Aorta (tissue), 5 donors: ENCODE results near the gene NAT8L. TPM values are rescaled to one million over a fixed set of nuclear protein-coding genes. Genes with fewer than 3 reads are reported as not detected.

Experiments used
- ATAC-seq: fragments of 200-7000 bp; cut with Tn5 transposase; one replicate; pipeline ENCODE4 v1.9.1; 2022; ENCODE audit warnings: moderate library complexity; ENCODE audit not compliant: low FRiP score
- DNase-seq, 2 donors: peaks; one replicate each; pipeline ENCODE4 v3.0.0-alpha.2; 2020
- H3K27ac ChIP-seq, 2 donors: one replicate each; pipeline ENCODE4 v1.5.1; 2013; ENCODE audit warnings: low read length in 2 of 2, mild to moderate bottlenecking in 2 of 2, moderate library complexity in 2 of 2, control low read depth in 1 of 2, inconsistent platforms in 1 of 2, low read depth in 1 of 2
- H3K27me3 ChIP-seq, 2 donors: one replicate each; pipeline ENCODE4 v1.6.1; 2013; ENCODE audit warnings: control low read depth in 1 of 2, low read length in 1 of 2, mild to moderate bottlenecking in 1 of 2, moderate library complexity in 1 of 2; ENCODE audit not compliant: insufficient read depth in 2 of 2, control insufficient read depth in 1 of 2
- H3K36me3 ChIP-seq, 2 donors: one replicate each; pipeline ENCODE4 v1.6.1; 2013; ENCODE audit warnings: control low read depth in 1 of 2, low read length in 1 of 2, mild to moderate bottlenecking in 1 of 2; ENCODE audit not compliant: insufficient read depth in 2 of 2, control insufficient read depth in 1 of 2
- H3K4me1 ChIP-seq, 2 donors: one replicate each; pipeline ENCODE4 v1.6.1; 2013; ENCODE audit warnings: low read length in 2 of 2, control low read depth in 1 of 2, mild to moderate bottlenecking in 1 of 2, moderate library complexity in 1 of 2; ENCODE audit not compliant: insufficient read depth in 2 of 2, control insufficient read depth in 1 of 2
- H3K4me3 ChIP-seq, 2 donors: one replicate each; pipeline ENCODE4 v1.5.1; 2013; ENCODE audit warnings: low read length in 2 of 2, control low read depth in 1 of 2, mild to moderate bottlenecking in 1 of 2
- H3K9me3 ChIP-seq: one replicate; pipeline ENCODE4 v1.6.1; 2013; ENCODE audit warnings: mild to moderate bottlenecking, low read length; ENCODE audit not compliant: control insufficient read depth
- WGBS, 2 donors: extraction: QIAGEN DNeasy Blood & Tissue Kit; methylation state at CpG; one replicate each; pipeline ENCODE4 v1.1.7; 2013; 5-methylcytosine and 5-hydroxymethylcytosine counted together
- intact Hi-C, 2 donors: fragments of 100-400 bp; cut with DNase I; formaldehyde crosslinking; loops; one replicate each; pipeline versions ENCODE4 v1.14.2 to v1.15.0; 2022
- polyA plus RNA-seq, 2 donors: library from polyadenylated mRNA; stranded (reverse); fragments of 200-250 nt; gene quantifications; one replicate each; pipeline ENCODE4 v1.2.3, GENCODE V29; 2013
- total RNA-seq, 2 donors: library from RNA; stranded (reverse); fragmentation: NEBNext Ultra II Directional; extraction: Animal tissue kit (Norgen Biotek cat#: 25700); gene quantifications; one replicate each; pipeline ENCODE4 v1.2.1, GENCODE V29; 2021
- donor health status: healthy with polysubstance abuse.
- donor health status: Bipolar disorder and iron deficiency.
- donor health status: DM: no; HTN: no; CAD: no.
- donor health status: DM: no; HTN: no; CAD: no.
- donor health status: DM: yes; HTN: yes; CAD: no.

NAT8L gene
- total and polyA plus RNA-seq, 4 donors = under 0.01 to 0.33 (median 0.14) TPM

GRCh38 chr4:2083116-2083825, 24.1 kb downstream of the NAT8L start:
- ATAC-seq (no peak), DNase-seq (no peak)
- Histone ChIP-seq H3K9me3 (no peaks in the 10 kb centered on the region), H3K27ac (no peak overlapping the region), H3K27me3 (no peaks in the 10 kb centered on the region), H3K4me1 (no peaks in the 10 kb centered on the region), H3K4me3 (no peak overlapping the region), H3K36me3 (no peaks in the 10 kb centered on the region)
- intact Hi-C loops = no loop called here
- WGBS, 2 donors = 91 to 92% methylated on average over 15 of the region's 15 CpGs

GRCh38 chr4:2083826-2084160, 24.7 kb downstream of the NAT8L start:
- Histone ChIP-seq H3K27ac (no peak overlapping the region), H3K4me3 (no peak overlapping the region), H3K27me3 (no peaks in the 10 kb centered on the region), H3K36me3 (no peaks in the 10 kb centered on the region), H3K9me3 (no peaks in the 10 kb centered on the region), H3K4me1 (no peaks in the 10 kb centered on the region)
- ATAC-seq (no peak), DNase-seq (no peak)
- intact Hi-C loops = no loop called here
- WGBS, 2 donors = 85 to 86% methylated on average over 6 of the region's 6 CpGs

GRCh38 chr4:2084316-2084715, 25.2 kb downstream of the NAT8L start:
- no peaks in the 10 kb centered on the region for H3K27me3 ChIP-seq
- intact Hi-C loops = no loop called here
- H3K4me3 ChIP-seq = no peak overlapping the region
- no peak for DNase-seq
- no peak overlapping the region for H3K27ac ChIP-seq
- H3K36me3 ChIP-seq = no peaks in the 10 kb centered on the region
- WGBS, 2 donors = 86 to 87% methylated on average over 13 of the region's 13 CpGs
- H3K9me3 ChIP-seq = no peaks in the 10 kb centered on the region
- ATAC-seq = no peak
- H3K4me1 ChIP-seq = no peaks in the 10 kb centered on the region

DNA sequence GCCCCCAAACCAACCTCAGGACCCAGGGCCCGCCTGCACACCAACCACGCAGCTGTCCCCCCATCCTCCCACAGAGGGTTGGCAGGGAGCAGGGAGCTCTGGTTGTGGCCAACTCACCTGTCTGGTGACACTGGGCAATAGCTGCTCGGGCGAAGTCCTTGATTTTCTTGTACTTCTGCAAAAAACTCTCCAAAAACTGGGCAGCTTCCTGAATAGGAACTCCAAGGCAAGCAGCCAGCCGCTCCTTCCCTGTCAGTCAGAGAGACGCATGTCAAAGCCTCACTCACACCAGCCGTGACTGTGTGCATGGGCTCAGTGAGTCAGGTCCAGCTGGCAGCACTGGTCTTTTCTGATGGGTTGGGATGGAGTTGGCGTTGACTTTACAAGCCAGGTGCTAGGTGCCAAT, 26.4 kb downstream of the NAT8L start:
- Histone ChIP-seq H3K9me3 (no peaks in the 10 kb centered on the region), H3K27me3 (no peaks in the 10 kb centered on the region), H3K4me3 (no peak overlapping the region), H3K27ac (no peak overlapping the region), H3K36me3 (no peaks in the 10 kb centered on the region), H3K4me1 (no peaks in the 10 kb centered on the region)
- 94 to 95% methylated on average over 8 of the region's 8 CpGs for WGBS, 2 donors
- DNase-seq (no peak), ATAC-seq (no peak)
- intact Hi-C loops = no loop called here

- Histone ChIP-seq H3K27ac (no peak overlapping the region), H3K27me3 (no peaks in the 10 kb centered on the region), H3K4me3 (no peak overlapping the region), H3K36me3 (no peaks in the 10 kb centered on the region), H3K4me1 (no peaks in the 10 kb centered on the region), H3K9me3 (no peaks in the 10 kb centered on the region)
- no peak for DNase-seq
- no peak for ATAC-seq
- intact Hi-C loops = no loop called here
Measured at GRCh38 chr4:2087170-2087569, 28.0 kb downstream of the NAT8L start.

- Histone ChIP-seq H3K4me3 (no peak overlapping the region), H3K27ac (no peak overlapping the region), H3K4me1 (no peaks in the 10 kb centered on the region), H3K36me3 (no peaks in the 10 kb centered on the region), H3K9me3 (no peaks in the 10 kb centered on the region), H3K27me3 (no peaks in the 10 kb centered on the region)
- ATAC-seq (no peak), DNase-seq (no peak)
- 27 to 37% methylated on average over 1 of the region's 1 CpG for WGBS, 2 donors
- intact Hi-C loops = no loop called here
Measured at GRCh38 chr4:2089222-2089621, 30.1 kb downstream of the NAT8L start.

DNA sequence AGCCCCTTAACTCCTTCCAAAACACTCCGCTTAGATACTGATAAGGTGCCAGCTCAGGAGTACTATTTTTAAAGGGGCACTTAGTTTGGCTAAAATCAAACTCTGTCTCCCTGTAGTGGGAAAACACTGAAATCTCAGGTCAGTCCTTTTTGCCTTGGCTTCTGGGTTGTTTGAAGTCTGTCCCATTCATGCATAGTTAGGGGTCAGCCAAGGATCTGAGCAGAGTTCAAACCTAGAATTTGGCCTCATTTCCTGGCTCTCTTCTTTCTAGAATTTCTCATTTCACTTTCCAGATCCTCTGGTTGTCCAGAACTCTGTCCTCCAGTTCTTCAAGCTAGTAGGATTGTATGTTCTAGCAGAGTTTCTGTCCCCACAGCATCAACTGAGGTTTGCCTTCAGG, 31.5 kb downstream of the NAT8L start:
- Histone ChIP-seq H3K36me3 (no peaks in the 10 kb centered on the region), H3K4me3 (no peak overlapping the region), H3K4me1 (no peaks in the 10 kb centered on the region), H3K27me3 (no peaks in the 10 kb centered on the region), H3K9me3 (no peaks in the 10 kb centered on the region), H3K27ac (no peak overlapping the region)
- no peak for DNase-seq
- 18 to 24% methylated on average over 1 of the region's 1 CpG for WGBS, 2 donors
- intact Hi-C loops = no loop called here
- ATAC-seq = no peak

- Histone ChIP-seq H3K4me3 (no peak overlapping the region), H3K9me3 (peaks cover 2% of the 10 kb centered on the region), H3K27me3 (peaks cover 0 to 2% of the 10 kb centered on the region in 2 donors), H3K4me1 (no peaks in the 10 kb centered on the region), H3K27ac (no peak overlapping the region), H3K36me3 (no peaks in the 10 kb centered on the region)
- intact Hi-C loops = no loop called here
- ATAC-seq (no peak), DNase-seq (no peak)
- 92 to 95% methylated on average over 15 of the region's 15 CpGs for WGBS, 2 donors
Measured at GRCh38 chr4:2091990-2092668, 33.0 kb downstream of the NAT8L start.

- DNase-seq = no peak
- WGBS, 2 donors = 96% methylated on average over 6 of the region's 6 CpGs
- intact Hi-C loops = no loop called here
- H3K27me3 ChIP-seq = peaks cover 0 to 2% of the 10 kb centered on the region in 2 donors
- H3K4me1 ChIP-seq = no peaks in the 10 kb centered on the region
- peaks cover 2% of the 10 kb centered on the region for H3K9me3 ChIP-seq
- H3K27ac ChIP-seq = no peak overlapping the region
- no peak overlapping the region for H3K4me3 ChIP-seq
- no peak for ATAC-seq
- H3K36me3 ChIP-seq = no peaks in the 10 kb centered on the region
Measured at GRCh38 chr4:2092669-2093053, 33.5 kb downstream of the NAT8L start.
